ENCODE measurements around the gene TUSC7. TPM values are rescaled to one million over a fixed set of nuclear protein-coding genes. Genes with fewer than 3 reads are reported as not detected.

TUSC7 gene
- total and polyA plus RNA-seq, 2 of the 4 experiments (the other 2 are of a cell fraction) = not detected

DNA sequence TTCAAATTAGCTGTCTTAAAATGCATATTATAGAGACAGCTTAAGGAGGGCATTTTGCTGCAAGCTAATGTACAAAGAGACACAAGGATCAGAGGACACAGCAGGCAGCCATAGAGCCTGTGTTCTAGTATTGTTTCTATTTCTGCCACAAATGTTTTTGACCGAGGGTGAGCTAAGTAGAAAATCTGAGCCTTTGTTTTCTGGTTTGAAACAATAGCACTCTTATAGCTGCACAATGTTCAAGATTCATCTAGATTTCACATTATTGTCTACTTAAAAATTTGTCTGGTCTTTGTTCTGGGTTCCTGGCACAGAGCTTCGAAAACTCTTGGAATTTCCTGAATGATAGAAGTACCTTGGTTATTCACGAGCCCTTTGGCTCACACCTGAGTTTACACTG, 40.0 kb upstream of the TUSC7 start:
- in situ Hi-C loops (cut with MboI; ENCODE audit: low sequenced_read_pairs) (no loop called here), intact Hi-C loops (cut with micrococcal nuclease) (no loop called here), dilution Hi-C loops (cut with HindIII; ENCODE audit: low sequenced_read_pairs, unreplicated experiment) (no loop called here)
- H3K9me3 ChIP-seq (ENCODE audit: control insufficient read depth, insufficient read depth, low read length) = no peaks in the 10 kb centered on the region
- H4K5ac ChIP-seq (ENCODE audit: low read depth, low read length) = no peak overlapping the region
- H2BK120ac ChIP-seq (ENCODE audit: low read depth, low read length) = no peak overlapping the region
- H3K9ac ChIP-seq (ENCODE audit: low read depth, low read length) = no peak overlapping the region
- no peak overlapping the region for H3K4me3 ChIP-seq (ENCODE audit: insufficient read depth, low read depth, low read length)
- H3K23ac ChIP-seq (ENCODE audit: low read depth, low read length) = no peak overlapping the region
- no peak overlapping the region for H3K27ac ChIP-seq (ENCODE audit: insufficient read depth, low read length)
- H2AK5ac ChIP-seq (ENCODE audit: low read depth, low read length) = no peak overlapping the region
- no peak overlapping the region for H3K14ac ChIP-seq (replicated peaks; ENCODE audit: low read depth, low read length)
- no peak overlapping the region for H2BK20ac ChIP-seq (ENCODE audit: low read depth, low read length)
- H3K18ac ChIP-seq (ENCODE audit: low read depth, low read length) = no peak overlapping the region
- H2AK9ac ChIP-seq (replicated peaks; ENCODE audit: low read depth, low read length, poor library complexity) = no peak overlapping the region
- H4K20me1 ChIP-seq (ENCODE audit: insufficient read depth, low read length) = no peaks in the 10 kb centered on the region
- H3K36me3 ChIP-seq (ENCODE audit: control insufficient read depth, insufficient read depth, low read length) = no peaks in the 10 kb centered on the region
- no peak overlapping the region for H3K56ac ChIP-seq (ENCODE audit: extremely low read depth, insufficient read depth, low read length)
- no TSS peak for BruUV-seq (replicated peaks)
- no CpG with 5 or more reads among the region's 3 CpGs for WGBS, 2 experiments (ENCODE audit: extremely low coverage in 2 of 2, insufficient read length in 1 of 2)
- DNase-seq = no peak
- H3K4me2 ChIP-seq (ENCODE audit: low read depth, low read length) = no peak overlapping the region
- POLR2A ChIA-PET (ENCODE audit: unreplicated experiment) = no interaction called here
- H3K79me1 ChIP-seq (ENCODE audit: low read depth in 1 of 2, low read length in 2 of 2) = no peaks in the 10 kb centered on the region
- H3K4me1 ChIP-seq (ENCODE audit: control insufficient read depth, insufficient read depth, low read length) = no peaks in the 10 kb centered on the region
- no peaks in the 10 kb centered on the region for H3K27me3 ChIP-seq (ENCODE audit: control insufficient read depth, insufficient read depth, low read length)
- no peaks in the 10 kb centered on the region for H3K9me1 ChIP-seq (ENCODE audit: insufficient read depth, low read length)
- H2BK15ac ChIP-seq (ENCODE audit: low read depth, low read length) = no peak overlapping the region
- H2AFZ ChIP-seq (replicated peaks; ENCODE audit: low read length, poor library complexity) = no peak overlapping the region
- TF ChIP-seq RCOR1 (IDR thresholded peaks at IDR 0.05; ENCODE audit: insufficient replicate concordance, low read length) (no peak), BHLHE40 (IDR thresholded peaks at IDR 0.05; ENCODE audit: low read depth, low read length) (no peak)
- TF ChIP-seq, protein P1, sequence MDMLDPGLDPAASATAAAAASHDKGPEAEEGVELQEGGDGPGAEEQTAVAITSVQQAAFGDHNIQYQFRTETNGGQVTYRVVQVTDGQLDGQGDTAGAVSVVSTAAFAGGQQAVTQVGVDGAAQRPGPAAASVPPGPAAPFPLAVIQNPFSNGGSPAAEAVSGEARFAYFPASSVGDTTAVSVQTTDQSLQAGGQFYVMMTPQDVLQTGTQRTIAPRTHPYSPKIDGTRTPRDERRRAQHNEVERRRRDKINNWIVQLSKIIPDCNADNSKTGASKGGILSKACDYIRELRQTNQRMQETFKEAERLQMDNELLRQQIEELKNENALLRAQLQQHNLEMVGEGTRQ (IDR thresholded peaks at IDR 0.05; ENCODE audit: low read depth, low read length) = no peak
- H3K4ac ChIP-seq (ENCODE audit: low read depth, low read length) = no peak overlapping the region
- H2BK5ac ChIP-seq (ENCODE audit: low read depth, low read length, poor library complexity, severe bottlenecking) = no peak overlapping the region
- CTCF ChIA-PET = interaction anchor here (0.6 kb wide), 1 partner anchor 26 kb away, joined by 3 read pairs; no protein-coding TSS in a partner anchor
- ATAC-seq (ENCODE audit: low read depth) = no peak
- H4K8ac ChIP-seq (ENCODE audit: low read depth in 2 of 2, low read length in 2 of 2) = no peak overlapping the region
- H4K91ac ChIP-seq (ENCODE audit: insufficient read depth, low read depth, low read length) = no peak overlapping the region
